Kidney glomerular epithelial cell (primary cell): ENCODE data around the gene SPDYC.
"Not testable (repeated sequence)": the region's sequence is repeated elsewhere in the genome, so short reads cannot be mapped to it uniquely, and the experiment has no call there.

ENCODE experiments used
- DNase-seq: peaks from one replicate; lab custom pipeline; 2025; lab: John Stamatoyannopoulos, UW

SPDYC gene

GRCh38 chr11:65134240-65134951, 35.6 kb upstream of the SPDYC start, which contains the start of gene SYVN1:
TSS of gene SYVN1 (minus strand) at chr11:65134519. CDS start at chr11:65133601, 918 bp downstream.
- peak; percentile 92 for DNase-seq

DNA sequence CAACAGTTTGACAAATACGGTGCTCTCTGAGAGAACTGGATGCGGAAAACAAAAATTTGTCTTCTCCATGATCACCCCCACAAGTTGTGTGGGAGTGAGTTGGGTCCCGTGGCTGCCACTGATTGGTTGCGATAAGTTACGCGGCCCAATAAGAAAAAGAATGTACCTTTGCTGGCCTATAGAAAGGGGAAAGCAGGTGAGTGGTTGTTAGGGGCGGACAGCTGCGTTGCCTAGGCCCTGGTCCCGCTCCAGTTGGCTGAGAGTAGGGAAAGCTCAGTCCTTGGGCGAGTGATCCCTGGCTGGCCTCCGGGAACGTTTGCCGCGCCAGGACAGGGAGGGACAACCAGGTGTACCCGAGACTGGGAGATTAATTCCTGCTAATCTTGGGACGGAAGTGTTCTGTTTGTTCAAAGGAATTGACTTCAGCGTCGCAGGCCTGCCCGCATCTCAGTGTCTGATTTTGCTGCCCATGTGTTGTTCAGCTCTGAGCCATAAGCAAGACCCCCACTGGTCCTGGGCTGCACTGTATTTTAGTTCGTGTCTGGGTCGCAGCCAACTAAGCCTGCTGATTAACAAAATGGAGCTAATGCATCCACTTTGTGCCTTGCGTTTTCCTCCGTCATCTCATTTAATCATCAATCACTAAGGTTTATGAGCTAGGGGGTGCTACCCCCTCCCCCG, 34.9 kb upstream of the SPDYC start:
- DNase-seq: peak; percentile 98

GRCh38 chr11:65135633-65136145, 34.3 kb upstream of the SPDYC start:
- no peak for DNase-seq

GRCh38 chr11:65136515-65137096, 33.4 kb upstream of the SPDYC start:
- DNase-seq: no peak

DNA sequence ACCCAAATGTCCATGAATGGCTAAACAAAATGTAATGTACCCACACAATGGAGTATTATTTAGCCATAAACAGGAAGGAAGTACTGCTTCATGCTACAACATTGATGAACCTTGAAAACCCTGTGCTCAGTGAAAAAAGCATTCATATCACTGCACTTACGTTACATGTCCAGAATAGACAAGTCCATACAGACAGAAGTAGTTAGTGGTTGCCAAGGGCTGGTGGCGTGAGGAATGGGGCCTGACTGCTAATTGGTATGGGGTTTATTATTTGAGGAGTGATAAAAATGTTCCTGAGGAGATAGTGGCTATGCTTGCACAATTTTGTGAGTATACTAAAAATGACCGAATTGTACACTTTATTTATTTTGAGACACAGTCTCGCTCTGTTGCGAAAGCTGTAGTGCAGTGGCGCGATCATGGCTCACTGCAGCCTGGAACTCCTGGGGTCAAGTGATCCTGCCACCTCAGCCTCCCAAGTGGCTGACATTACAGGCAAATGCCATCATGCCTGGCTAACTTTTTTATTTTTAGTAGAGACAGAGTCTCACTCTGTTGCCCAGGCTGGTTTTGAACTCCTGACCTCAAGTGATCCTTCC, 28.0 kb upstream of the SPDYC start:
- DNase-seq: no peak

GRCh38 chr11:65147352-65148075, 22.5 kb upstream of the SPDYC start:
- no peak for DNase-seq

DNA sequence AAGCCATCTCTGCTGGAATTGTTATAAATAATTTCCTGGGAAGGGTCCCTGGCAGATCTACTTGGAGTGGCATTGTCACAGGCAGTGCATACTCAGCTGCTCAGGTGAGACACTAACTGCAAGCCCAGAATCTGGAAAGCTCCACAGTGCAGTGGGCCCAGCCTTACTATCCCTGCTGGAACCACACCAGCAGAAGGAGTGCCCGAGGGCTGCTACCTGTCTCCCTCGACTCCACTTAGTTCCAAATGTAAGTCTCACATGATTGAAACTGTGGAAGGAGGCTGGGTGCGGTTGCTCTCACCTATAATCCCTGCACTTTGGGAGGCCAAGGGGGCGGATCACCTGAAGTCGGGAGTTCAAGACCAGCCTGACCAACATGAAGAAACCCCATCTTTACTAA, 21.4 kb upstream of the SPDYC start:
- no peak for DNase-seq

- DNase-seq: not testable (repeated sequence)
These were observed 19.9 kb upstream of the SPDYC start for GRCh38 chr11:65150131-65150508.

GRCh38 chr11:65150509-65151299, 19.3 kb upstream of the SPDYC start:
- DNase-seq: peak; percentile 58

- DNase-seq: no peak
These were observed 18.6 kb upstream of the SPDYC start for GRCh38 chr11:65151331-65151899.

DNA sequence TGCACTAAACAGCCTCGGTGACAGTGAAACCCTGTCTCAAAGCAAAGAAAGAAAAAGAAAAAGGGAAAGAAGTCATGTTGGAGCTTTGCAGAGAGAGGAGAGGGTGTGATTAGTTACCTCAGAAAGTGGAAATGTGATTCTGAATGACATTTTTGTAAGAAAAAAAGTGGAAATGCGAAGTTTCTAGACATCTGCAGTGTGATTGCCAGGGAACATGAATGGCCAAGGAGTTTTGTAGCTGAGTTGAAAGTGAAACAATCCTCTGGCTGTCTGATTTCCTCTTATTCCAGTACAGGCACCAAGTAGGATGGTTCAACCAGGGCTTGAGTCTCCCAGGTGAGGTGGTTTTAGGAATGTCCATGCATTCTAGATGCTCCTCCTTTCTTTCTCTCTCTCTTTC, 17.9 kb upstream of the SPDYC start:
- no peak for DNase-seq

DNA sequence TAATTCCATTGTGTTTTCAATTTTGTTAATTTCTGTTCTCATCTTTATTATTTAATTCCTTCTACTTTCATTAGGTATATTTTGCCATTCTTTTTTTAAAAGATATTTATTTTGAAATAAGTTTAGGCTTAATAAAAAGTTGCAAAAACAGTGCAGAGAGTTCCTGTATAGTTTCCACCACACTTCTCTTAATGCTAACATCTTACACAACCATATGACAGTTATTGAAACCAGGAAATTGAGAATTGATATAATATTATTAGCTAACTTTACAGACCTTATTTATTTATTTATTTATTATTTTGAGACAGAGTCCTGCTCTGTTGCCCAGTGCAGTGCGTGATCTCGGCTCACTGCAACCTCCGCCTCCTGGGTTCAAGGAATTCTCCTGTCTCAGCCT, 13.8 kb upstream of the SPDYC start:
- DNase-seq: no peak

- no peak for DNase-seq
These were observed 13.1 kb upstream of the SPDYC start for GRCh38 chr11:65156926-65157325.

GRCh38 chr11:65157336-65157735, 12.7 kb upstream of the SPDYC start:
- DNase-seq: no peak

DNA sequence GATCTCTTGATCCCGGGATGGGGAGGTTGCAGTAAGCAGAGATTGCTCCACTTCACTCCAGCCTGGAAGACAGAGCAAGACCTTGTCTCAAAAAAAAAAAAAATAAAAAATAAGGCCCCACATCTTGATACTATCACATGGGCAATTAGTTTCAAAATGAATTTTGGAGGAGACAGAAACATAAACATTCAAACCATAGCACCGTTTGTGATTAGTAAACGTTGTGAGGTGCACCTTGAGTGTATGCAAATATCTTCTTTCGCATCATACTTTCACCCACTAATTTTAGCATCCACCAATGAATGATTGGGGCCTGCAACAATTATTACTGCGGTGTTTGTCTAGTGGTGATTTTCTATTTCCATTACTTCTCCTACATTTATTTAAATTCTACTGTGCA, 11.0 kb upstream of the SPDYC start:
- DNase-seq: no peak

DNA sequence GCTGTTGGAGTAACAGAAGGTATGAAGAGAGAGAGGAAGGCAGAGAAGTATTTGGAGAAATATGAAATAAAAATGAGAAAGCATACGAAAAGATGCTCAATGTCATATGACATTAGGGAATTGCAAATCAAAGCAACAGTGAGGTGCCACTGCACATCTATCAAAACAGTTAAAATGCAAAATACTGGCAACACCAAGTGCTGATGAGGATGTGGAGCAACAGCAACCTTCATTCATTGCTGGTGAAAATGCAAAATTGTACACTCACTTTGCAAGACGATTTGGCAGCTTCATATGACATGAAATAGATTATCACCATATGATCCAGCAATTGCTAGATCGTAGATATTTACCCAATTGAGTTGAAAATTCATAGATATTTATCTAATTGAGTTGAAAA, 9.4 kb upstream of the SPDYC start:
- DNase-seq: no peak

GRCh38 chr11:65163684-65164083, 6.3 kb upstream of the SPDYC start:
- no peak for DNase-seq

DNA sequence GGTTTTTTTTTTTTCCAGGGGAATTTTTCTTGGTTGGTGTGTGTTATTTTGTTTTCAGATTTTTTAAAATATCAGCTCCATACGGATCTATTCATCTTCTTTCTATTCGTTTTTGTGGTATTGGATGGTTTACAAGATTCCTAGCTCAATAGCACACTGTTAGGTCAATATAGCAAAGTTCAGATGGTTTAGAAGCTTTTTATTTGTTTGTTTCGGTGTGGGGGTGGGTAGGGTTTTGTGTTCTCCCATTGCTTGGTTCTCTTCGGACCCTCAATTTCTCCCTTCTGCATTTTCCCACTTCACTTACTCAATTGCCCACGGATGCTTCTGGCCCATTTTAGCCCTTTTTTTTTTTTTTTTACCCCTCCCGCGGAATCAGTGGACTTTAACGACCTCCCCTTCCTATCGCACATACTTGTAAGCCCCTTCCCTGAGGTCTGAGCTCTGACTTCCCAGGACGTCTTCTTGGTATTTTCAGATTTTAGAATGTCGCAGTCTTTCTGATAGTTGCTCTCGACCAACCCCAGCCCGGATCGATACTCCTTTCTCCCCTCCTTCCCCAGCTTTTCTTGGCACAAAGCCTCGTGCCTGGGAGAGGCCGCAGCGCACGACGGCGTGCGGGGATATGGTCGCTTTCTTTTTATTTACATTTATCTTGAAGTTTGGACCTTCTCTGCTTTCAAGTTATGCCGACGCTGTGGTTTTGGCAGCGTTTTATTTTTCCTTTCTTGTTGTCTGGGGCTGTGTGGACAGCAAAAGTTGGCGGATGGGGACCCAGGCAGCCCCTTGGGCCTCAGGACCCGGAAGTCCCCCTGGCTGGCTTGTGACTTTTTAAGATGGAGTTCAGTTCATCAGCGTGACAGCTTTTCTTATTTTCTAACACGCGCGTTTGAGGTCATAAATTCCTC, 4.4 kb upstream of the SPDYC start:
- no peak for DNase-seq

DNA sequence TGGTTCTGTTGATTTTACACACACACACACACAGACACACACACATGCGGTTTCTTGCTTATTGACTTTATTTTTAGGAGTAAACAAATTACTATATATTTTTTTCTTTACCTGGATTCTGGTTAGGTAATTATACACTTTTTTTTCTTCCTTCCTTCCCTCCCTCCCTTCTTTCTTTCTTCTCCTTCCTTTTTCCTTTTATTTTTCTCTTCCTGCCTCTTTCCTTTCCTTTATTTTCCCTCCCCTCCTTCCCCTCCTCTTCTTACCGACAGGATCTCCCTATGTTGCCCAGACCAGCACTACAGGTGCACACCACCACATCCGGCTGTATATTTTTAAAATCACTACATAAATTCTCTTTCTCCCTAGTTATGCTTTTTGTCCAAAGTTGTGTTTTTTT, 3.1 kb upstream of the SPDYC start:
- DNase-seq: no peak

GRCh38 chr11:65167656-65168055, 2.4 kb upstream of the SPDYC start:
- no peak for DNase-seq
